Stimulated activated CD8-positive, alpha-beta memory T cell treated with anti-CD3 and anti-CD28 coated beads, Interleukin-4, amount 100 ng/mL, for 48 hours (primary cell): ENCODE measurements around the gene UNC5B.

Source experiments
- DNase-seq: peaks from one replicate; pipeline ENCODE4 v3.0.0-alpha.2; 2020

UNC5B gene

GRCh38 chr10:71223347-71224058 lies 11.1 kb downstream of the UNC5B start:
- no peak for DNase-seq

GRCh38 chr10:71225291-71226058 lies 13.1 kb downstream of the UNC5B start:
- DNase-seq, result no peak

GRCh38 chr10:71228875-71229675 lies 16.7 kb downstream of the UNC5B start:
- no peak for DNase-seq

GRCh38 chr10:71229726-71230655 lies 17.6 kb downstream of the UNC5B start:
- DNase-seq, result no peak

GRCh38 chr10:71230656-71231025 lies 18.3 kb downstream of the UNC5B start:
- DNase-seq, result no peak

- DNase-seq, result no peak
These were observed 18.8 kb downstream of the UNC5B start for GRCh38 chr10:71231206-71231605.

GRCh38 chr10:71232089-71232998 lies 20.0 kb downstream of the UNC5B start:
- DNase-seq, result no peak

- DNase-seq, result no peak
These were observed 21.1 kb downstream of the UNC5B start for GRCh38 chr10:71233482-71233892.

- no peak for DNase-seq
These were observed 21.9 kb downstream of the UNC5B start for GRCh38 chr10:71234004-71234894.

- DNase-seq, result no peak
These were observed 22.8 kb downstream of the UNC5B start for GRCh38 chr10:71234970-71235685.

GRCh38 chr10:71235808-71236207 lies 23.4 kb downstream of the UNC5B start:
- DNase-seq, result no peak

GRCh38 chr10:71236286-71236685 lies 23.9 kb downstream of the UNC5B start:
- no peak for DNase-seq

GRCh38 chr10:71236822-71237682 lies 24.7 kb downstream of the UNC5B start:
- DNase-seq, result no peak

GRCh38 chr10:71237843-71238623 lies 25.7 kb downstream of the UNC5B start:
- DNase-seq, result no peak

GRCh38 chr10:71238626-71239025 lies 26.3 kb downstream of the UNC5B start:
- no peak for DNase-seq

- DNase-seq, result no peak
These were observed 27.0 kb downstream of the UNC5B start for GRCh38 chr10:71239131-71239915.
